Glomerular endothelial cell (primary cell): Measurements from ENCODE around the gene HSPB1. TPM values are rescaled to one million over a fixed set of nuclear protein-coding genes. Genes with fewer than 3 reads are reported as not detected.
"Not testable (repeated sequence)": the region's sequence is repeated elsewhere in the genome, so short reads cannot be mapped to it uniquely, and the experiment has no call there.

Experiments
- DNase-seq: peaks from one replicate; pipeline ENCODE4 v3.0.0-alpha.2; 2011; ENCODE audit warnings: low read depth, low spot score; ENCODE audit errors: extremely low read depth
- total RNA-seq: library from RNA; depleted of rRNA; stranded (reverse); fragments of >200 nt; gene quantifications from 2 replicates; pipeline ENCODE4 v1.2.3, GENCODE V29; 2015

Gene HSPB1
- total RNA-seq, 1 donor from 2014 or later: 1,027 TPM

DNA sequence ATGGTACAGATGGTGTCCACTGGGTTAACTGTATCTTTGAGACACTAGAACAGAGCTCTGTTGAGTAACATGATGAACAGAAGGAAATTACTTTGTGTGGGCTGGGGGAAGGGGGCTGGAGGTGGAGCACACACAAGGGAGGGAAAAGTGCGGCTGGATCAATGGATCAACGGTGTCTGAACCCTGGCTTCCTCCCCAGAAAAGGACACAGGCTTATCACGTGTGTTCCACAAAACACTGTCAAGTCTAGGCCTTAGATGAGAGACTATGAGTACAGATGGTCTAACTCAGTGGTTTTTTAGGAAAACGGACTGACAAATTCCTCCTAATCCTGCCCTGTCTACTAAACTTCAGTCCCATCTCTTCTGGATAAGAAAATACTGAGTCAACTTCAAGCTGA is 27.8 kb downstream of the HSPB1 start:
- DNase-seq: no peak

DNA sequence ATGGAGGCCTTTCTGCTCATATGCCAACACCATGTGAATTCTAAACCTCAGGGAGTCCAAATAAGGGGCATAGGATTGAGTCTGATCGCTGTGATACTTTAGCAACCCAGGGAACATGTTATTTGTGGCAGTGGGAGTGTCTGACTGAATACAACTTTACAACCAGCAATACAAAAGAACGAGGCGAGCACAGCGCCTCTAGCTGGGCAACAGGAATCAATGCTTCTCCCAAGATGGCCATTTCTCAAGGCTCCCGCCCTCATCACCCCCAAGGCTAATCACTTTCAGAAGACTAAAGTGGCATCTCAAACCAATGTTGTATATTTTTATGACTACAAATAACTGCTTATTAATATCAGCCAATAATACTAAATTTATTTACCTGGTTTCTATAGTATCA is 28.2 kb downstream of the HSPB1 start:
- DNase-seq: no peak

DNA sequence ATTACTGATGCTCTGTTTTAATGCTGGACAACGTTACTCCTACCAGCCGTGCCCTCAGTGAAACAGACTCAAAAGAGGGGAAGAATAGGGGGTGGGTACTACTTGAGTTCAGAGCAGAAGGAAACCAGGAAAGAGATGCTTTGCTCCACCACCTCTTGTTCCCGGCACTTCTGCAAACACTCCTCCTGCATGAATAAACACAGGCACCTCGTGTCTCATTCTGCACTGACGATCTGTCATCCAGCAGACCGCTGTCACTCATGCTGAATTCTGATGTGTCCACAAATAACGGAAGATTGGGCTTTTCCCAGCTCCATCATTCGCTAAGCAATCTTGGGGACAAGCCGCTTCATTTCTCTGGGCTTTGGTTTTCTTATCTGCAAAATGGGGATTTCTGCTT is 29.6 kb downstream of the HSPB1 start:
- DNase-seq: no peak

DNA sequence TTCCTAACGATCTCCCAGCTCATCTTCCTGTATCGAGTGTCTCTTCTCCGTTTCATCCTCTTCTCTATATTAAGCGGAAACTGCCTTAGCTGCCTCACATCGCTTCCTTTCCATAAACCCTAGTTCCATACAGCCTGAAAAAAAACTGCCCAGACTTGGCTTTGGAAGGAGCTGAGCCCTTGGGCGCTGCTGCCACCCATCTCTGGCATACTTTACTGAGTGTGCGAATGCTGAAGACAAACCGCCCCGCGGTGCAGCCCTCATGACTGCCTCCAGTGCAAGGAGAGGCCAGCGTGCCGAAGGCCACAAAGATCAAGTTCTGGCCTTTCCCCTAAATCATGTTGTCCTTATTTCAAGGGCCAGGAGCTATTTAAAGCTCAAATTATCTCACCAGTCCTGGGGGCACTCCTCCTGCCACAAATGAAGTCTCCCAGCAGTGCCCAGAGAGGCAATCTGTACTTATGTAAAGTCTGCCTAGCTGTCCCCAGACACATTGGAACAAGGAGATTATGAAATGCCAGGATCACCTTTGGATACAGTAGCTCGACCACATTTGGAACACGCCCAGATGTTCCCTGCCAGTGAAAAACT is 31.1 kb downstream of the HSPB1 start:
- no peak for DNase-seq

DNA sequence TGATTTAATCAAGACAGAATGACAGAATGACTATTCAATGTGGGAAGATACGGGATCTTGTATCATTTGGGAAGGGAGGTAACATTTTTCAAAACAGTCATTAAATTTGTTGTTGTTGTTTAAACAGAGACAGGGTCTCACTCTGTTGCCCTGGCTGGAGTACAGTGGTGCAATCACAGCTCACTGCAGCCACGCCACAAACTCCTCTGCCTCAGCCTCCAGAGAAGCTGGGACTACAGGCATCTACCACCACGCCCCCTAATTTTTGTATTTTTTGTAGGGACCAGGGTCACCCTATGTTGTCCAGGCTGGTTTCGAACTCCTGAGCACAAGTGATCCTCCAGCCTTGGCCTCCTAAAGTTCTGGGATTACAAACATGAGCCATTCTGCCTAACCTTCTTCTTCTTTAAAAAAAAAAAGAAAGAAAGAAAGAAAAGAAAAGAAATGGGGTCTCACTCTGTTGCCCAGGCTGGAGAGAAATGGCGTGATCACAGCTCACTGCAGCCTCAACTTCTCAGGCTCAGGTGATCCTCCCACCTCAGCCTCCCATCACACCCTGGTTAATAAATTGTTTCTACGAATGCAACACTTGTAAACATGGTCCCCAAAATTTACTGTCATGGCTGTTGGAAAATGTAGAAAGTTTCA is 32.0 kb downstream of the HSPB1 start:
- no peak for DNase-seq

DNA sequence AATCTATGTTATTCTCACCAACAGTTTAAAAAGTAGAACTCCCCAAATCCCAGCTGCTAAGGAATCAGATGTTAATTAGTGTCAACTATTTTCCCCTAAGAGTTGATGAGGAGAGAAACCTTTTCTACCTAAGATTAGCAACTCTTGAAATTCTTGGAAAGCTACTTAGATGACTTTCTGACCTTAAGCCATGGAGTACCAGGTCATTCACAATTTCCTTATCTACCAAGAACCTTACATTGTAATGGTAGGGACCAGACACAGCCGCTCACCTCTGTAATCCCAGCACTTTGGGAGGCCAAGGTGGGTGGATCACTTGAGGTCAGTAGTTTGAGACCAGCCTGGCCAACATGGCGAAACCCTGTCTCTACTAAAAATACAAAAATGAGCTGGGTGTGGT is 32.9 kb downstream of the HSPB1 start:
- not testable (repeated sequence) for DNase-seq

DNA sequence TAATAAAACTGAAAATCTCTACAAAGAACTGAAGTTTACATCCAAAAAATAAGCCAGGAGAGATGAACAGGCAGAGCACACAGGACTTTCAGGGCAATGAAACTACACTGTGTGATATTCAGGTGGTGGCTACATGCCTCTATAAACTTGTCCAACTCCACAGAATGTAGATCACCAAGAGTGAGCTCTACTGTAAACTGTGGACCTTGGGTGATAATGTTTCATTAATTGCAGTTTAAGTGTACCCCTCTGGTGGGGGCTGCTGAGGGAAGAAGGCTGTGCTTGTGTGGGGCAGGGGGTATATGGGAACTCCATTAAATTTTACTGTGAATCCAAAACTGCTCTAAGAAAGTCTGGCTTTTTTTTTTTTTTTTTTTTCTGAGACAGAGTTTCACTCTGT is 33.6 kb downstream of the HSPB1 start:
- no peak for DNase-seq

DNA sequence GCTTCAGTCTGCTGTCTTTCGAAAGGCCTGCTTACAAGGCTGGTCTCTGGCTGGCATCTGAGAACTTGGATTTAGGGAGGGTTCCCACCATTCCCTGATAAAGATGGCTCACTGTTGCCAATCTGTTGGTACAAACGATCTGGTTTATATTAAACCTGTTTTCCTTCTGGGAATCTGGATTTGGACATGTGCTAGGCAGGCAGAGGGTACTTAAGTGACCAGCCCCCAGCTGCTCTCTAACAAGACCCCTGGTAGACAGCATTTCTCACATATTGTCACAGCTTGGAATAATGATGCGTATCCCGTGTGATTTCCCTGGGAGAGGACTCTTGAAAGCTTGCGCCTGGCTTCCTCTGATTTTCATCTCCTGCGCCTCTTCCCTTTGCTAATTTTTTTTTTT is 34.7 kb downstream of the HSPB1 start:
- DNase-seq: no peak

DNA sequence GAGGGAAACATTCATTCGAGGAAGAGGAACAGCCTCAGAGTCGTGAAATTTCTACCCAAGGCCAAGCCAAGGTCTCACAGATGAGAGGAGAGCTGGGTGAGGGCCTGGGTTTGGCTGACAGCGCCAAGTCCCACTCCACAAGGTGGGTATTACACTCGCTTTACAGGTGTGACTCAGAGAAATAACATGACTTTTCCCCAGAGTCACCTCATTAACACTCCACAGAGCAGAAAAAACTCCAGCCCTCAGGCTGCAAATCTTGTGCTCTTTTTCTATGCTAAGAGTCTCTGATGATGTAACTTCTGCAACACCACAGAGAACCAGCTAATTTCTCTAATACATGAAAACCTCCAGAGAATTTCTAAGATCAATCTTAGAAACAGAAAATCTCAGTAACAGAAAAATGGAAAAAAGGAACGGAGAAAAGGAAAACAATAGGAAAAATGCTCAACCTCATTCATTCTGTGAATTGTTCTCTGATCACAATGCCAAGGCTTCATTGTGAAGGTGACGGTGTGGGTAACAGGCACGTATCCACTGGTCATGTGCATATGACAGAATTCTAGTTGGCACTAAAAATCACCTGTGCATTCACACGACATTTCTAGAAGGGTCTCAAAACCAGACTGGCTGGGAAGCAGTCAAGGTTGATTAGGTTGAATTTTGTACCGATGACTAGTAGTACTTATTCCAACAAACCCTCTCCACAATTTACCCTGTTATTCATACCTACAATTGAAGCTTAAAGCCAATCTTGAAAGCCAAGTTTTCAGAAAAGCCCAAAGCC is 36.0 kb downstream of the HSPB1 start:
- no peak for DNase-seq

DNA sequence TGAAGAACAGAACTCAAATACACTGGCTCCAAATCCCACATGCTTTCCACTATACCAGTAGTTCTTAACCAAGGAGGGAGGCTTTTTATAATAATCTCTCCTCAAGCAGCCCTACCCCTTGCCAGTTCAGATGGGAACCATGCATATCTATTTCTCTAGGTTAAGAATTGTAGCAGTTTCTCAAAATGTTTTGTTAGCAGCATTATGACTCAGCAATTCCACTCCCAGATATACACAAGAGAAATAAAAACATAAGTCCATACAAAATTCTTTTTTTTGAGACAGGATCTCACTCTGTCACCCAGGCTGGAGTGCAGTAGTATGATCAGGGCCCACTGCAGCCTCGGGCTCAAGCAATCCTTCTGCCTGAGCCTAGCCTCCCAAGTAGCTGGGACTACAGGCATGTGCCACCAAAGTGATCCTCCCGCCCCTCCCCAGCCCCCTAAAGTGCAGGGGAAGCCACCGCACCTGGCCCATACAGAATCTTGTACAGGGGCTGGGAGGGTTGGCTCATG is 38.2 kb downstream of the HSPB1 start:
- no peak for DNase-seq

DNA sequence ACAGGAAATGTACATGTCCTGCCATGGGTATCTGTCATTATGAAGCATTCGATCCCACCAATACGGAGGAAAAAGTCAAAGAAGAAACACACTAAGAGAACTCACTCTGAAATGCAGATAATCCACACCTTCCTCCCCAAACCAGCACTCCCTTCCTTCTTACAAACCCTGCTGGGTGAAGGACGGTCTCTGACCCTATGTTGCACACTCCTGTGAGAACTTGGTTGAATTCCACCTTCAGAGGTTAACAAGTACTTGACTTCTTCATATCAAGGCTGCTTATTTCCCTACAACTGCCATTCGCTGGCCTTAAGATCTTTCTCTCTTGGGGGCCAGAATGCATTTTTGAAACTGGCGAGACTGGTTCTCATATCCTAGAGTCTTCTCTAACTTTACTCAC is 39.7 kb downstream of the HSPB1 start:
- no peak for DNase-seq

DNA sequence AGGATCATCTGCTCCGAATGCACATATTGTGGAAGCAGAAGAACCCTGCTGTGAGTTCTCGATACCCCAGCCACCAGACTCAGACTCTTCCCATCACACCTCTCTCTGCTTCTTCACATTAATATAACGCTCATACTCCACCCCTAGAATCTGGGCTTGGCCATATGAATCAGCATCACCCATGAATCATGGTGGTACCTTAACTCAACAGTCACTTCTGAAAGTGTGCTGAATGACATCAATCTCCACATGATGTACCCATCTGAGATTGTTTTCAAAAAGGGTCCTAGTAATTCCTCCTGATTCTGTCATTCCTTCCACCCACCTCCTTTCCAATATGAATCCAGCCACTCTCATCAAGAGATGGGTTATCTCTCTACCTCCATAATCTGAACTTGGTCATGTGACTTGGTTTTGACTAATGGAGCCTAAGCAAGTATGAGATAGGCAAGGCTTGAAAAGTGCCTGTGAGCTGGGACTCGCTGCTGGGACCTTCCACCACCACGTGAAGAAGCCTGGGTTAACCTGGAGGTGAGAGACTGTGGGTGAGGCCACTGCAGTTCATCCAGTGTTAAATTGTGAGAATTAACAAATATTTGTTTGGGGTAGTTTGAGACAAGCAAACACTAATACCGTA is 40.9 kb downstream of the HSPB1 start:
- no peak for DNase-seq

DNA sequence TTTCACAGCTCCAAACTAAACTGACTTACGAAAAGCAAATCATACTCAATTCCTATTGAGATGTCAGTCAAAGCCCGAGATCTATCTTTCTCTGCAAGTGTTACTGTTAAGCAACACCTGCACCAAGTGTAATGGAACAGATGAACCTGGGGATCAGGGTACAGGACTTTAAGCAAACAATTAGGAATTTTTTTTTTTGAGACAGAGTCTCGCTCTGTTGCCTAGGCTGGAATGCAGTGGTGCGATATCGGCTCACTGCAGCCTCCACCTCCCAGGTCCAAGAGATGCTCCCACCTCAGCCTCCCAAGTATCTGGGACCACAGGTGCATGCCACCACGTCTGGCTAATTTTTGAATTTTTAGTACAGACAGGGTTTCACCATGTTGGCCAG is 41.5 kb downstream of the HSPB1 start:
- no peak for DNase-seq

DNA sequence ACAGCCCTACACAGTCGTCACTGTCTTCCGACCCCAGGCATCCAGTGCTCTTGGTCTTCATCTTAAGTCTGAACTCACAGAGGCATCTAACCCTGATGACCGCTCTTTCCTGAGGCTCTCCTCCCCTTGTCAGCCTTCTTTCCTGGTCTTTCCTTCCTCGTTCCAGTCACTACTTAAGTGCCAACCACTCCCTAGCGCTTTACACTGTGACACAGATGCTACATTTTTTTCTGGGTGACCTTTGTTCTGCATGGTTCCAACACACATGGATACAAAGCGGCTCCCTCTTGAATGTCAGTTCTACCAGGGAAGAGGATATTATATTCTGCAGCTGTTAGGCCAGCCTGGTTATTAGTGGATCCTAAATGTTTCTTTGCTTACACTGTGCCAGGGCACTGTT is 43.6 kb downstream of the HSPB1 start:
- DNase-seq: no peak

DNA sequence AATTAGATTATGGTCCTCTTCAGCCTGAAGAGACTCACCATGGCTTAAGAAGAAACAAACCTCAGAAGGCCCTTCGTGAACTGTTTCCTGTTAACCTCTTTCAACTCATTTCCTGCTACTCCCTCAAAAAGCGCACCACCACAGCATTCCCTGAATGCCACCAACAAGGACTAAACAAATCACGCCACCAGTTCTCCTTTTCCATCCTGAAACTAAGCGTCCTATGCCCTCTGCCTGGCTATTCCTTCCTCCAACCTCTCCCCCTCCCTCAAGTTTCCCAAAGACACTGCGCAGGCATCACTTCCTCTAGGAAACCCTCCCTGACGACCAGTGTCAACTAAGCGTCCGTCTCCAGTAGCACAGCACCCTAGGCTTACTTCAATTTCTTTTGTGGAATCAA is 44.3 kb downstream of the HSPB1 start:
- no peak for DNase-seq

DNA sequence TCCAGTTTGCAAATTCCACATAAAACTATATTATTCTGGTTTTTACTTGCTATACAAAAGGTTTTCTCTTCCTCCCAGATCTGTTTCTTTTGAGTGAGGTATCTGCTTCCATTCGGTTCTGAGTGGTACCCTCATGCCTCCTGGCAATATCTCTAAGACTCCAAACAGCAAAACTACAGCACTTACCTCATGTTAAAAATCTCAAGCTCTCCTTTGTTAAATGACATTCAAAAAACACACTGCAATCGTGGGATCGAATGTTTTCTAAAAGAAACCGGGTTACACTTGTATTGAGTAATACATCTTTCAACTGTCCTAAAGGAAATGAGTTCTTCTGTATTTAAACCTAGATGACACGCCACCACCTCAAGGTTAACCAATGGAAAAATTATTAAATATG is 45.2 kb downstream of the HSPB1 start:
- DNase-seq: no peak

DNA sequence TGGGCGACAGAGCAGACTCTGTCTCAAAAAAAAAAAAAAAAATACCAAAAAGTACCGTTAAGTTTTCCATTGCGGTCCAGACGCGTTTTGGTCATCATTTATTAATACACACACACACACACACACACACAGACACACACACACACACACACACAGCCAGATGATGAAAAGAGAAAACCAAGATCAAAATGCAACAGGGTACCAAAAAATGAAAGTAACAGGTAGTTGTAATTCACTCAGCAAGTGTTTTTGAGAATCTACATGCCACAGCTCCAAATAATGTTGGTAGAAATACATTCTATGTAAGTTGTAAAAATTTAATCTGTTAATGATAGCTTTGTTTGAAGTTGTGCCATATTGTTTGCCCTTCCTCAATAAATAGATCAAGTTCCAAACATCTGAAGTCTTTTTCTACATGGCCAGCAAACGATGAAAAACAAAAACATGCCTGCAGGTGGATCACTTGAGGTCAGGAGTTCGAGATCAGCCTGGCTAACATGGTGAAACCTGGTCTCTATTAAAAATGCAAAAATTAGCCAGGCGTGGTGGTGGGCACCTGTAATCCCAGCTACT is 46.9 kb downstream of the HSPB1 start:
- no peak for DNase-seq

DNA sequence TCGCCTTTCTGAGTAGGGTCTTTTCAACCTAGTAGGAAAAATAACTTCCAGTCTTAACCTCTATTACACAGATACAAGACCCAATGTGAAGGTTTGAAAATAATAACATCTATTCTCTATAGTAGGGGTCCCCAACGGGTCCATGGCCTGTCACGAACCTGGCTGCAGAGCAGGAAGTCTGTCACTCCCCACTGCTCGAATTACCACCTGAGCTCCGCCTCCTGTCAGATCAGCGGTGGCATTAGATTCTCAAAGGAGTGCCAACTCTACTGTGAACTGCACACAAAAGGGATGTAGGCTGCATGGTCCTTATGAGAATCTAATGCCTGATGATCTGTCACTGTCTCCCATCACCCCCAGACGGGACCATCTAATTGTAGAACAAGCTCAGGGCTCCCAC is 48.9 kb downstream of the HSPB1 start:
- no peak for DNase-seq

DNA sequence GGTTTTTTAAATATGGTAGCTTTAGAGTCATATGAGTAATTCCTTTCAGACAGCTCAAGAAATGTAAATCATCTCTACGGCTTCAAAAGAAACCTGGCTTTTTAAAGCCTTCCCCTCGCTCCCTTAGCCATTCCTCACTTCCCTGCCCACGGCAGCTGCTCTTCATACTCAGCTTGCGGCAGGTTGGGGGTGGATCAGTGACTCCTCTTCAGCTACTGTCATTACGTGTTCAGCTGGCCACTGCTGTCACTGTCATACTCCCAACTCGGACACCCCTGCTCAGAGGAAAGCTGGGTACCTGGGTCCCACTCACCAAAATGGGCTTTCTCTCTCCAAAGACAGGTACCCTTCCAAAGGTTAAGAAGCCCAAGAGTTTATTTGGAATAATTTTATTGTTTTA is 49.7 kb downstream of the HSPB1 start:
- no peak for DNase-seq

DNA sequence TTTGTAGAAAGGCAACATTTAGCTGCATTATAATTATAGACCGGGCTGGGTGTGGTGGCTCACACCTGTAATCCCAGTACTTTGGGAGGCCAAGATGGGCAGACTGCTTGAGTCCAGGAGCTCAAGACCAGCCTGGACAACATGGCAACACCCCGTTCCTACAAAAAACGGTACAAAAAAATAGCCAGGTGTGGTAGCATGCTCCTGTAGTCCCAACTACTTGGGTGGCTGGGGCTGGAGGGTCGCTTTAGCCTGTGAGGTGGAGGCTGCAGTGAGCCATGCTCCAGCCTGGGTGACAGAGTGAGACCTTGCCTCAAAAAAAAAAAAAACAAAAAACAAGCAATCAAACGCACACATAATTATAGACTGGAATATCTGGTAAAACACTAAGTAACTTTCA is 51.3 kb downstream of the HSPB1 start:
- no peak for DNase-seq
